ENCODE results near the gene ANK3.

The ANK3 gene

GRCh38 chr10:60315311-60315710 lies 74.4 kb downstream of the ANK3 start:
- TF ChIP-seq CTCF (IDR thresholded peaks at IDR 0.05; ENCODE audit: insufficient read depth, low read depth, low read length, missing control alignments) = no peak
- DNase-seq (ENCODE audit: low read depth) = no peak
- no peak overlapping the region for H3K4me3 ChIP-seq (ENCODE audit: low read depth, low read length)

- no peak for TF ChIP-seq CTCF (IDR thresholded peaks at IDR 0.05; ENCODE audit: insufficient read depth, low read depth, low read length, missing control alignments)
- DNase-seq (ENCODE audit: low read depth) = no peak
- H3K4me3 ChIP-seq (ENCODE audit: low read depth, low read length) = no peak overlapping the region
These were observed 75.4 kb downstream of the ANK3 start for GRCh38 chr10:60314069-60314940.

GRCh38 chr10:60313589-60313952 lies 76.1 kb downstream of the ANK3 start:
- DNase-seq (ENCODE audit: low read depth) = no peak
- no peak overlapping the region for H3K4me3 ChIP-seq (ENCODE audit: low read depth, low read length)
- no peak for TF ChIP-seq CTCF (IDR thresholded peaks at IDR 0.05; ENCODE audit: insufficient read depth, low read depth, low read length, missing control alignments)

- no peak for DNase-seq (ENCODE audit: low read depth)
- no peak overlapping the region for H3K4me3 ChIP-seq (ENCODE audit: low read depth, low read length)
- TF ChIP-seq CTCF (IDR thresholded peaks at IDR 0.05; ENCODE audit: insufficient read depth, low read depth, low read length, missing control alignments) = no peak
These were observed 76.7 kb downstream of the ANK3 start for GRCh38 chr10:60312818-60313588.

GRCh38 chr10:60311821-60312220 lies 77.9 kb downstream of the ANK3 start:
- DNase-seq (ENCODE audit: low read depth) = no peak
- no peak overlapping the region for H3K4me3 ChIP-seq (ENCODE audit: low read depth, low read length)
- no peak for TF ChIP-seq CTCF (IDR thresholded peaks at IDR 0.05; ENCODE audit: insufficient read depth, low read depth, low read length, missing control alignments)

GRCh38 chr10:60310740-60311139 lies 78.9 kb downstream of the ANK3 start:
- TF ChIP-seq CTCF (IDR thresholded peaks at IDR 0.05; ENCODE audit: insufficient read depth, low read depth, low read length, missing control alignments) = no peak
- DNase-seq (ENCODE audit: low read depth) = no peak
- H3K4me3 ChIP-seq (ENCODE audit: low read depth, low read length) = no peak overlapping the region
